Caco-2 (cell line): ENCODE data around the gene FOXL2. TPM values are rescaled to one million over a fixed set of nuclear protein-coding genes. Genes with fewer than 3 reads are reported as not detected.

Experiments
- BruUV-seq: library from RNA; stranded (reverse); fragments of 400-500 nt; replicated peaks from 2 replicates; lab custom pipeline; 2021; lab: Mats Ljungman, UMichigan
- CTCF ChIA-PET: fragments of 300-600 bp; sonication (Branson Sonifier 250); formaldehyde crosslinking; loops from one replicate; lab custom pipeline; 2022; ENCODE audit warnings: antibody characterized with exemption; lab: Charles Lee
- POLR2A ChIA-PET: fragments of 300-600 bp; sonication (Branson Sonifier 250); formaldehyde crosslinking; loops from one replicate; lab custom pipeline; 2022; ENCODE audit warnings: antibody characterized with exemption; lab: Charles Lee
- DNase-seq, 2 experiments: peaks; one replicate each; pipeline versions ENCODE4 v3.0.0 to v3.0.0-alpha.2; 2020 to 2022
- H3K27me3 ChIP-seq: replicated peaks from 2 replicates; pipeline ENCODE4 v1.6.0; 2011; ENCODE audit warnings: low read length; ENCODE audit not compliant: control insufficient read depth, insufficient read depth
- H3K36me3 ChIP-seq: 2 replicates; pipeline ENCODE4 v1.5.1; 2011; ENCODE audit warnings: low read length; ENCODE audit not compliant: control insufficient read depth, insufficient read depth
- H3K4me1 ChIP-seq: fragments of 250-450 bp; sonication (Bioruptor Pico); 2 replicates; pipeline ENCODE4 v1.5.1; 2020; ENCODE audit warnings: mild to moderate bottlenecking
- H3K4me3 ChIP-seq: 2 replicates; pipeline ENCODE4 v1.5.1; 2011; ENCODE audit warnings: low read depth, mild to moderate bottlenecking, control low read depth, low read length
- H3K9me3 ChIP-seq: fragments of 250-450 bp; sonication (Bioruptor Pico); 2 replicates; pipeline ENCODE4 v1.5.1; 2020; ENCODE audit warnings: mild to moderate bottlenecking, moderate library complexity
- H3K27ac Mint-ChIP-seq: one replicate; pipeline ENCODE4 v1.8.0; 2022; ENCODE audit warnings: mixed read lengths; ENCODE audit not compliant: unreplicated experiment
- H3K27me3 Mint-ChIP-seq: one replicate; pipeline ENCODE4 v1.8.0; 2022; ENCODE audit warnings: mixed read lengths; ENCODE audit not compliant: insufficient read depth, unreplicated experiment
- H3K36me3 Mint-ChIP-seq: one replicate; pipeline ENCODE4 v1.8.0; 2022; ENCODE audit warnings: mild to moderate bottlenecking, mixed read lengths; ENCODE audit not compliant: insufficient read depth, unreplicated experiment
- H3K4me1 Mint-ChIP-seq: one replicate; pipeline ENCODE4 v1.8.0; 2022; ENCODE audit warnings: low read depth, mixed read lengths; ENCODE audit not compliant: unreplicated experiment
- H3K4me3 Mint-ChIP-seq: one replicate; pipeline ENCODE4 v1.8.0; 2022; ENCODE audit warnings: mild to moderate bottlenecking, moderate library complexity, mixed read lengths; ENCODE audit not compliant: unreplicated experiment
- H3K9me3 Mint-ChIP-seq: one replicate; pipeline ENCODE4 v1.8.0; 2022; ENCODE audit warnings: mixed read lengths; ENCODE audit not compliant: unreplicated experiment
- intact Hi-C: fragments of 100-400 bp; cut with micrococcal nuclease; formaldehyde crosslinking; loops from one replicate; pipeline ENCODE4 v1.10.0; 2022; ENCODE audit not compliant: unreplicated experiment
- total RNA-seq: library from RNA; stranded (reverse); gene quantifications from 2 replicates; pipeline ENCODE4 v1.2.3, GENCODE V29; 2022
- TF ChIP-seq, protein P1 (sequence below), 2 experiments: fragments of 200-600 bp in 1 of 2; IDR thresholded peaks; 1 replicate in 1 of 2; 2 replicates in 1 of 2; pipeline versions ENCODE4 v1.5.1 to v1.8.0; 2011 to 2022; ENCODE audit warnings: antibody characterized with exemption in 1 of 2, control low read depth in 1 of 2, inconsistent platforms in 1 of 2, low read depth in 1 of 2, low read length in 1 of 2, mild to moderate bottlenecking in 1 of 2, moderate library complexity in 1 of 2; ENCODE audit not compliant: insufficient read depth in 1 of 2, severe bottlenecking in 1 of 2, unreplicated experiment in 1 of 2

FOXL2 gene
- total RNA-seq, 1 experiment from 2014 or later: 1.8 TPM

DNA sequence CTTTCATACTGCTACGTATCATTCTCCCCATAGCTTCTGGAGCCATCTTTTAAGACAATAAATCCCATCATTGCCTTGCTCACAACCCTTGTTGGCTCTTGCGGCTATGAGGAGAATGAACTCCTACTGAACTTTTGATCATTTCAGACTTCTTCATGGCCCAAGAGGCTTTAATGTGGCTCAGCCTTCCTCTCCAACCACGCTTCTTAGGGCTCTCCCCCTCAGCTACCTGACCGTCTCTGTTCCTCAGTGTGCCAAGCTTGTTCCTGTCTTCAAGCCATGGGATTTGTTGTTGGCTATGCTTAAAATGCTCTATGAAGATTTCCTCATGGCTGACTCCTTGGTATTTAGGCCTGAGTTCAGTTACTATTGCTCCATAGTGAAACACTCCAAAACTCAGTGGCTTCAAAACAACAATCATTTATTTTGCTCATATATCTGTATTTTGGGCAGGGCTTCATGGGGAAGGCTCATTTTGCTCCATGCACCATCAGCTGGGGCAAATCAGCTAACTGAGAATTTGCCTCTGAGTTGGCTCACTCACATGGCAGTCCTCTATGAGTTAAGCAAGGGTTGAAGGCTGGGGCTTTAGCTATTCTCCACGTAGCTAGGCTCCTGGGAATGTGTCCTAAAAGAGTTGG lies 47.5 kb downstream of the FOXL2 start:
- H3K9me3 ChIP-seq: no peaks in the 10 kb centered on the region
- CTCF ChIA-PET: interaction anchor here (1.4 kb wide), 1 partner anchor 16 kb away, joined by 3 read pairs; no protein-coding TSS in a partner anchor
- intact Hi-C loops: no loop called here
- no TSS peak for BruUV-seq
- H3K36me3 ChIP-seq: no peaks in the 10 kb centered on the region
- H3K4me3 Mint-ChIP-seq: no peak overlapping the region
- no peak for DNase-seq
- H3K9me3 Mint-ChIP-seq: no peaks in the 10 kb centered on the region
- POLR2A ChIA-PET: no interaction called here
- no peaks in the 10 kb centered on the region for H3K36me3 Mint-ChIP-seq
- no peak overlapping the region for H3K4me3 ChIP-seq
- no peaks in the 10 kb centered on the region for H3K27me3 Mint-ChIP-seq
- no peaks in the 10 kb centered on the region for H3K27me3 ChIP-seq
- H3K4me1 Mint-ChIP-seq: no peaks in the 10 kb centered on the region
- TF ChIP-seq, protein P1, sequence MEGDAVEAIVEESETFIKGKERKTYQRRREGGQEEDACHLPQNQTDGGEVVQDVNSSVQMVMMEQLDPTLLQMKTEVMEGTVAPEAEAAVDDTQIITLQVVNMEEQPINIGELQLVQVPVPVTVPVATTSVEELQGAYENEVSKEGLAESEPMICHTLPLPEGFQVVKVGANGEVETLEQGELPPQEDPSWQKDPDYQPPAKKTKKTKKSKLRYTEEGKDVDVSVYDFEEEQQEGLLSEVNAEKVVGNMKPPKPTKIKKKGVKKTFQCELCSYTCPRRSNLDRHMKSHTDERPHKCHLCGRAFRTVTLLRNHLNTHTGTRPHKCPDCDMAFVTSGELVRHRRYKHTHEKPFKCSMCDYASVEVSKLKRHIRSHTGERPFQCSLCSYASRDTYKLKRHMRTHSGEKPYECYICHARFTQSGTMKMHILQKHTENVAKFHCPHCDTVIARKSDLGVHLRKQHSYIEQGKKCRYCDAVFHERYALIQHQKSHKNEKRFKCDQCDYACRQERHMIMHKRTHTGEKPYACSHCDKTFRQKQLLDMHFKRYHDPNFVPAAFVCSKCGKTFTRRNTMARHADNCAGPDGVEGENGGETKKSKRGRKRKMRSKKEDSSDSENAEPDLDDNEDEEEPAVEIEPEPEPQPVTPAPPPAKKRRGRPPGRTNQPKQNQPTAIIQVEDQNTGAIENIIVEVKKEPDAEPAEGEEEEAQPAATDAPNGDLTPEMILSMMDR (IDR thresholded peaks at IDR 0.05; ENCODE audit: insufficient read depth in 1 of 2, low read depth in 1 of 2, low read length in 1 of 2, severe bottlenecking in 1 of 2, unreplicated experiment in 1 of 2): no peak
- no peaks in the 10 kb centered on the region for H3K4me1 ChIP-seq
- no peak overlapping the region for H3K27ac Mint-ChIP-seq

- CTCF ChIA-PET: interaction anchor here (1.2 kb wide), 1 partner anchor 17 kb away, joined by 4 read pairs; no protein-coding TSS in a partner anchor
- no peak overlapping the region for H3K4me3 Mint-ChIP-seq
- no peak overlapping the region for H3K27ac Mint-ChIP-seq
- H3K36me3 ChIP-seq: no peaks in the 10 kb centered on the region
- H3K36me3 Mint-ChIP-seq: no peaks in the 10 kb centered on the region
- POLR2A ChIA-PET: no interaction called here
- no peaks in the 10 kb centered on the region for H3K27me3 ChIP-seq
- H3K27me3 Mint-ChIP-seq: no peaks in the 10 kb centered on the region
- intact Hi-C loops: no loop called here
- no peaks in the 10 kb centered on the region for H3K4me1 Mint-ChIP-seq
- no peaks in the 10 kb centered on the region for H3K9me3 Mint-ChIP-seq
- TF ChIP-seq, protein P1 (IDR thresholded peaks at IDR 0.05; ENCODE audit: insufficient read depth in 1 of 2, low read depth in 1 of 2, low read length in 1 of 2, severe bottlenecking in 1 of 2, unreplicated experiment in 1 of 2): no peak
- no peak overlapping the region for H3K4me3 ChIP-seq
- DNase-seq: no peak
- H3K4me1 ChIP-seq: no peaks in the 10 kb centered on the region
- no TSS peak for BruUV-seq
- H3K9me3 ChIP-seq: no peaks in the 10 kb centered on the region
Observed at GRCh38 chr3:138898708-138899107, 48.2 kb downstream of the FOXL2 start.

- Mint-ChIP-seq H3K27me3 (no peaks in the 10 kb centered on the region), H3K4me1 (no peaks in the 10 kb centered on the region), H3K27ac (no peak overlapping the region), H3K4me3 (no peak overlapping the region), H3K9me3 (no peaks in the 10 kb centered on the region), H3K36me3 (no peaks in the 10 kb centered on the region)
- Histone ChIP-seq H3K4me1 (no peaks in the 10 kb centered on the region), H3K27me3 (no peaks in the 10 kb centered on the region), H3K4me3 (no peak overlapping the region), H3K36me3 (no peaks in the 10 kb centered on the region), H3K9me3 (no peaks in the 10 kb centered on the region)
- ChIA-PET POLR2A (no interaction called here), CTCF (interaction anchor here (0.7 to 1.2 kb wide), 2 partner anchors 17 to 38 kb away, joined by 3 to 4 read pairs; no protein-coding TSS in a partner anchor)
- intact Hi-C loops: no loop called here
- DNase-seq: no peak
- TF ChIP-seq, protein P1 (IDR thresholded peaks at IDR 0.05; ENCODE audit: insufficient read depth in 1 of 2, low read depth in 1 of 2, low read length in 1 of 2, severe bottlenecking in 1 of 2, unreplicated experiment in 1 of 2): no peak
- no TSS peak for BruUV-seq
Observed at GRCh38 chr3:138898301-138898700, 48.6 kb downstream of the FOXL2 start.

Other genes with a start within 250 kb of the FOXL2 start
- gene PIK3CB, start 112.2 kb downstream of the FOXL2 start, total RNA-seq: 29.7 and 31.5 TPM in 2 replicates
- gene FOXL2NB, start 80 bp upstream of the FOXL2 start, total RNA-seq: 2.0 and 2.2 TPM in 2 replicates
- not detected in 2 replicates for gene PRR23A, start 59.1 kb upstream of the FOXL2 start, total RNA-seq
- gene PRR23B, start 73.8 kb upstream of the FOXL2 start, total RNA-seq: not detected in 2 replicates
- not detected in 2 replicates for gene PRR23C, start 97.8 kb upstream of the FOXL2 start, total RNA-seq